IMR-90 (cell line): ENCODE measurements around the gene UGT1A4. TPM values are rescaled to one million over a fixed set of nuclear protein-coding genes. Genes with fewer than 3 reads are reported as not detected.

Experiments used
- ATAC-seq: fragments of 200-7000 bp; cut with Tn5 transposase; 2 replicates; pipeline ENCODE4 v1.9.1; 2020; ENCODE audit warnings: low read depth, mild to moderate bottlenecking, moderate library complexity
- BruUV-seq: library from RNA; stranded (reverse); fragments of 400-500 nt; replicated peaks from 2 replicates; lab custom pipeline; 2021; lab: Mats Ljungman, UMichigan
- CTCF ChIA-PET: fragments of 300-600 bp; formaldehyde crosslinking; extraction: SDS; loops from one replicate; lab custom pipeline; 2021; ENCODE audit warnings: antibody characterized with exemption; lab: Yijun Ruan, JAX
- POLR2A ChIA-PET: fragments of 300-600 bp; sonication (Branson Sonifier 250); formaldehyde crosslinking; loops from one replicate; lab custom pipeline; 2022; ENCODE audit warnings: antibody characterized with exemption; ENCODE audit not compliant: unreplicated experiment; lab: Charles Lee
- DNase-seq: peaks from one replicate; pipeline ENCODE4 v3.0.0; 2013
- H2AFZ ChIP-seq: replicated peaks from 2 replicates; pipeline ENCODE3; 2013; ENCODE audit warnings: low read length, mild to moderate bottlenecking; ENCODE audit not compliant: poor library complexity
- H2AK5ac ChIP-seq: 2 replicates; pipeline ENCODE4 v1.6.1; 2013; ENCODE audit warnings: low read depth, low read length, inconsistent platforms
- H2AK9ac ChIP-seq: replicated peaks from 2 replicates; pipeline ENCODE3; 2013; ENCODE audit warnings: mild to moderate bottlenecking, low read depth, low read length, moderate library complexity; ENCODE audit not compliant: poor library complexity
- H2BK120ac ChIP-seq: 2 replicates; pipeline ENCODE4 v1.6.1; 2013; ENCODE audit warnings: low read depth, low read length, inconsistent platforms
- H2BK15ac ChIP-seq: 3 replicates; pipeline ENCODE4 v1.6.1; 2013; ENCODE audit warnings: low read depth, low read length, inconsistent platforms
- H2BK20ac ChIP-seq: 2 replicates; pipeline ENCODE4 v1.6.1; 2013; ENCODE audit warnings: low read depth, mild to moderate bottlenecking, inconsistent platforms, low read length, moderate library complexity
- H2BK5ac ChIP-seq: 2 replicates; pipeline ENCODE4 v1.6.1; 2013; ENCODE audit warnings: mild to moderate bottlenecking, low read depth, low read length, inconsistent platforms; ENCODE audit not compliant: poor library complexity, severe bottlenecking
- H3K14ac ChIP-seq: replicated peaks from 2 replicates; pipeline ENCODE4 v1.6.1; 2013; ENCODE audit warnings: low read depth, low read length, inconsistent platforms
- H3K18ac ChIP-seq: 2 replicates; pipeline ENCODE4 v1.6.1; 2013; ENCODE audit warnings: low read depth, low read length, control low read depth
- H3K23ac ChIP-seq: 2 replicates; pipeline ENCODE4 v1.6.1; 2013; ENCODE audit warnings: low read depth, low read length, inconsistent platforms
- H3K27ac ChIP-seq: 2 replicates; pipeline ENCODE4 v1.5.1; 2013; ENCODE audit warnings: mild to moderate bottlenecking, control low read depth, low read length; ENCODE audit not compliant: insufficient read depth
- H3K27me3 ChIP-seq: 2 replicates; pipeline ENCODE4 v1.6.1; 2013; ENCODE audit warnings: low read length; ENCODE audit not compliant: control insufficient read depth, insufficient read depth
- H3K36me3 ChIP-seq: 2 replicates; pipeline ENCODE4 v1.6.1; 2013; ENCODE audit warnings: low read length, mixed read lengths; ENCODE audit not compliant: control insufficient read depth, insufficient read depth
- H3K4ac ChIP-seq: 2 replicates; pipeline ENCODE4 v1.6.1; 2013; ENCODE audit warnings: low read depth, low read length, inconsistent platforms
- H3K4me1 ChIP-seq: 2 replicates; pipeline ENCODE4 v1.6.1; 2013; ENCODE audit warnings: low read length, mixed read lengths; ENCODE audit not compliant: control insufficient read depth, insufficient read depth
- H3K4me2 ChIP-seq: 2 replicates; pipeline ENCODE4 v1.6.1; 2013; ENCODE audit warnings: low read depth, mild to moderate bottlenecking, control low read depth, low read length, moderate library complexity
- H3K4me3 ChIP-seq: 2 replicates; pipeline ENCODE4 v1.5.1; 2013; ENCODE audit warnings: low read depth, mild to moderate bottlenecking, control low read depth, low read length, moderate library complexity; ENCODE audit not compliant: insufficient read depth
- H3K56ac ChIP-seq: 2 replicates; pipeline ENCODE4 v1.6.1; 2013; ENCODE audit warnings: low read length, inconsistent platforms; ENCODE audit not compliant: insufficient read depth; ENCODE audit errors: extremely low read depth
- H3K79me1 ChIP-seq, 2 experiments: 2 replicates each; pipeline ENCODE4 v1.6.1; 2013; ENCODE audit warnings: low read length in 2 of 2, inconsistent platforms in 1 of 2, low read depth in 1 of 2
- H3K9ac ChIP-seq: 2 replicates; pipeline ENCODE4 v1.6.1; 2013; ENCODE audit warnings: low read depth, low read length, control low read depth
- H3K9me1 ChIP-seq: 2 replicates; pipeline ENCODE4 v1.6.1; 2013; ENCODE audit warnings: low read length, inconsistent platforms; ENCODE audit not compliant: insufficient read depth
- H3K9me3 ChIP-seq: 2 replicates; pipeline ENCODE4 v1.6.1; 2013; ENCODE audit warnings: low read length; ENCODE audit not compliant: control insufficient read depth, insufficient read depth
- H4K20me1 ChIP-seq: 2 replicates; pipeline ENCODE4 v1.6.1; 2013; ENCODE audit warnings: low read length, inconsistent platforms; ENCODE audit not compliant: insufficient read depth
- H4K5ac ChIP-seq: 2 replicates; pipeline ENCODE4 v1.6.1; 2013; ENCODE audit warnings: mild to moderate bottlenecking, low read depth, low read length, control low read depth
- H4K8ac ChIP-seq, 2 experiments: 2 replicates each; pipeline ENCODE4 v1.6.1; 2013; ENCODE audit warnings: low read depth in 2 of 2, low read length in 2 of 2, control low read depth in 1 of 2, inconsistent platforms in 1 of 2
- H4K91ac ChIP-seq: 2 replicates; pipeline ENCODE4 v1.6.1; 2013; ENCODE audit warnings: low read depth, low read length, inconsistent platforms; ENCODE audit not compliant: insufficient read depth
- CHD1 ChIP-seq: IDR thresholded peaks from 2 replicates; pipeline ENCODE4 v1.6.1; 2012; ENCODE audit warnings: low read depth, low read length, improper control_type of control experiment
- CTCF ChIP-seq: conservative IDR thresholded peaks from 2 replicates; pipeline ENCODE4 v1.5.1; 2012; ENCODE audit warnings: mild to moderate bottlenecking, low read depth, low read length, improper control_type of control experiment
- RFX5 ChIP-seq: IDR thresholded peaks from 2 replicates; pipeline ENCODE4 v1.8.0; 2012; ENCODE audit warnings: low read depth, mild to moderate bottlenecking, low read length, moderate library complexity
- SMC3 ChIP-seq: fragments of 150-350 bp; IDR thresholded peaks from 2 replicates; pipeline ENCODE4 v1.6.1; 2016; ENCODE audit warnings: low read depth, mild to moderate bottlenecking, antibody characterized with exemption, low read length, moderate library complexity
- WGBS, 2 experiments: methylation state at CpG; one replicate each; pipeline versions ENCODE4 v1.1.5 to v1.1.7; 2013; ENCODE audit warnings: missing lambda C conversion rate in 2 of 2; ENCODE audit not compliant: insufficient read length in 1 of 2; ENCODE audit errors: extremely low coverage in 2 of 2; 5-methylcytosine and 5-hydroxymethylcytosine counted together
- dilution Hi-C: fragments of 300-500 bp; cut with HindIII; formaldehyde crosslinking; loops from one replicate; pipeline ENCODE4 v1.14.3; 2018; ENCODE audit warnings: low sequenced_read_pairs; ENCODE audit not compliant: unreplicated experiment
- in situ Hi-C: fragments of 300-500 bp; cut with MboI; formaldehyde crosslinking; loops from 3 replicates; pipeline ENCODE4 v1.14.3; 2019; ENCODE audit warnings: low sequenced_read_pairs, inconsistent platforms, mixed read lengths
- intact Hi-C: fragments of 100-400 bp; cut with micrococcal nuclease; formaldehyde crosslinking; loops from 2 replicates; pipeline ENCODE4 v1.10.0; 2022
- polyA plus RNA-seq, 3 experiments: library from polyadenylated mRNA; depleted of rRNA; stranded (reverse); fragments of >200 nt; gene quantifications; 2 replicates each; pipeline ENCODE4 v1.2.3, GENCODE V29; 2012; ENCODE audit warnings: low replicate concordance in 1 of 3
- total RNA-seq: library from RNA; depleted of rRNA; stranded (reverse); fragments of >200 nt; gene quantifications from 2 replicates; pipeline ENCODE4 v1.2.3, GENCODE V29; 2012
- TF ChIP-seq, protein P1 (sequence below): fragments of 150-350 bp; IDR thresholded peaks from 2 replicates; pipeline ENCODE4 v1.6.1; 2016; ENCODE audit warnings: low read depth, mild to moderate bottlenecking, low read length, moderate library complexity, borderline replicate concordance

Gene UGT1A4
- total and polyA plus RNA-seq, 2 of the 4 experiments (the other 2 are of a cell fraction): not detected

- H2AFZ ChIP-seq: no peak overlapping the region
- H3K4ac ChIP-seq: no peak overlapping the region
- in situ Hi-C loops (no loop called here), dilution Hi-C loops (no loop called here), intact Hi-C loops (no loop called here)
- no peak overlapping the region for H3K9ac ChIP-seq
- no peak overlapping the region for H3K23ac ChIP-seq
- no peak overlapping the region for H2BK120ac ChIP-seq
- CTCF ChIA-PET: no interaction called here
- H4K5ac ChIP-seq: no peak overlapping the region
- POLR2A ChIA-PET: no interaction called here
- H2AK5ac ChIP-seq: no peak overlapping the region
- H3K14ac ChIP-seq: no peak overlapping the region
- H4K20me1 ChIP-seq: no peaks in the 10 kb centered on the region
- H3K36me3 ChIP-seq: no peaks in the 10 kb centered on the region
- 60% methylated on average over 3 of the region's 4 CpGs; no CpG with 5 or more reads in 1 of the 2 experiments for WGBS, 2 experiments
- 0 out of 2 replicates have a peak, but pooled peaks cover 5% of the 10 kb centered on the region for H3K9me1 ChIP-seq
- ATAC-seq (no peak), DNase-seq (no peak)
- no peak overlapping the region for H3K27ac ChIP-seq
- no peak overlapping the region for H4K8ac ChIP-seq
- H3K18ac ChIP-seq: no peak overlapping the region
- H4K91ac ChIP-seq: no peak overlapping the region
- no peak for TF ChIP-seq CTCF
- TF ChIP-seq SMC3: no peak
- TF ChIP-seq CHD1: no peak
- TF ChIP-seq RFX5: no peak
- TF ChIP-seq, protein P1, sequence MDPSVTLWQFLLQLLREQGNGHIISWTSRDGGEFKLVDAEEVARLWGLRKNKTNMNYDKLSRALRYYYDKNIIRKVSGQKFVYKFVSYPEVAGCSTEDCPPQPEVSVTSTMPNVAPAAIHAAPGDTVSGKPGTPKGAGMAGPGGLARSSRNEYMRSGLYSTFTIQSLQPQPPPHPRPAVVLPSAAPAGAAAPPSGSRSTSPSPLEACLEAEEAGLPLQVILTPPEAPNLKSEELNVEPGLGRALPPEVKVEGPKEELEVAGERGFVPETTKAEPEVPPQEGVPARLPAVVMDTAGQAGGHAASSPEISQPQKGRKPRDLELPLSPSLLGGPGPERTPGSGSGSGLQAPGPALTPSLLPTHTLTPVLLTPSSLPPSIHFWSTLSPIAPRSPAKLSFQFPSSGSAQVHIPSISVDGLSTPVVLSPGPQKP: no peak
- no peak overlapping the region for H3K56ac ChIP-seq
- no peak overlapping the region for H2AK9ac ChIP-seq
- H3K4me2 ChIP-seq: no peak overlapping the region
- no peak overlapping the region for H2BK5ac ChIP-seq
- no peak overlapping the region for H2BK15ac ChIP-seq
- no peak overlapping the region for H2BK20ac ChIP-seq
- no peaks in the 10 kb centered on the region for H3K27me3 ChIP-seq
- H3K9me3 ChIP-seq: no peaks in the 10 kb centered on the region
- H3K79me1 ChIP-seq: no peaks in the 10 kb centered on the region
- no peak overlapping the region for H3K4me3 ChIP-seq
- peaks cover 12% of the 10 kb centered on the region for H3K4me1 ChIP-seq
- BruUV-seq: no TSS peak
Measured at GRCh38 chr2:233768076-233768475, 49.5 kb downstream of the UGT1A4 start.
